ENCODE measurements around the gene OGG1.

Gene OGG1

GRCh38 chr3:9787714-9788113 is 38.0 kb downstream of the OGG1 start:
- DNase-seq = no peak

GRCh38 chr3:9791127-9791526 is 41.4 kb downstream of the OGG1 start:
- DNase-seq = no peak

DNA sequence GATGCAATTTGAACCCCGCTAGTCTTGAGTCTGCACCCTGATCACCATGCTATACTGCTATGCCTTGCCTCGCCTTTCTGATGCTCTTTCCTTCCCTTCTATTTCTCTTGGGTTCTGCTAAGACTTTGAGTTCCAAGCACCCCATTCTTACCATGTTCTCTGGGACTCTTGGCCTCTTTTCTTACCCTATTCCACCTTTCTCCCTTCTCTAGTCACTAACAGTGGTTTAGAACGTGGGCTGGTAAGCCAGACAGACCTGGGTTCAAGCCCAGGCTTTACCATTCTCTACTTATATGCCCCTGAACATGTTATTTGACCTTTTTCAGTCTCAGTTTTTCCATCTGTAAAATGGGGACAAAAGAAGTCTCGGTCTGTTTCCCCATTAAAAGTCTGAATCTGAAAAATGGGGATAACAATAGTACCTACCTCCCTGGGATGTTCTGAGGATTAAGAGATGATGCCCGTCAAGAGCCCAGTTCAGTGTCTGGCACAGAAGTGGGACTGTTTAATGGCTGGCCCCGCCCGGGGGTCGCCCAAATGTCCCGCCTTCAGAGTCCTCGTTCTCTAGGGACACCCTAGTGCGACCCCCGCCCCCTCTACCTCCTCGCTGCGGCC is 42.1 kb downstream of the OGG1 start:
- DNase-seq = no peak

GRCh38 chr3:9792405-9793160 is 42.8 kb downstream of the OGG1 start, which contains the start of the genes ARPC4 and TADA3:
ARPC4 (plus strand) TSS chr3:9793082; CDS start chr3:9793122, 40 bp downstream.
TADA3 (minus strand) TSS chr3:9792473; CDS start chr3:9791466, 1,007 bp downstream.
- peak; percentile 91 for DNase-seq

- no peak for DNase-seq
Observed at GRCh38 chr3:9793161-9793781, 43.5 kb downstream of the OGG1 start.

GRCh38 chr3:9794400-9794799 is 44.6 kb downstream of the OGG1 start:
- no peak for DNase-seq

GRCh38 chr3:9795207-9795606 is 45.5 kb downstream of the OGG1 start:
- no peak for DNase-seq

DNA sequence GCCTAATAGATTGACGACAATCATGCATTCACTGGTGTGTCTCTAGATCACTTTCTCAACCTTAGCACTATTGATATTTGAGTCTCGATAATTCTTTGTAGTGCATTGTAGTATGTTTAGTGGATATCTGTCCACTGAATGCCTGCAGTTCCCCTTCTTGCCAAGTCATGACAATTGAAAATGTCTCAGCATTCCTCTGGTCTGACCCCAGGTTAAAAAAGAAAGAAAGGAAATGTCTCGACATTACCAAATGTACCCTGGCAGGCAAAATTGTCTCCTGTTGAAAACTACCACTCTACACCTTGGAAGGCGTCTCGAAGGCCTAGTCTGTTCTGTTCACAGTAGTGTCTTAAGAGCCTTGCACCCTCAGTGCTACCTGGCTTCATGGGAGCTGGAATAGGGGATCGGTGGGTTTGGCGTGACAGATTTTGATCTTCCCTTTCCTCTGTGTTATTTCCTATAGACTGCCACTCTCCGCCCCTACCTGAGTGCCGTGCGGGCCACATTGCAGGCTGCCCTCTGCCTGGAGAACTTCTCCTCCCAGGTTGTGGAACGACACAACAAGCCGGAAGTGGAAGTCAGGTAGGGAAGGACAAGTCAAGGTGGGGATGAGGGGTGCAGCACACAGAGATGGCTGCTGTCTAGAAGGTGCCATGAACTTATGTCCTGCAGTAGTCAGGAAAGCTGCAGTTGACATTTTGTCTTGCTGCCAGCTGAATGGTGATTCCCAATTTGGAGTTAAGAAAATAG is 47.6 kb downstream of the OGG1 start:
- DNase-seq = no peak

DNA sequence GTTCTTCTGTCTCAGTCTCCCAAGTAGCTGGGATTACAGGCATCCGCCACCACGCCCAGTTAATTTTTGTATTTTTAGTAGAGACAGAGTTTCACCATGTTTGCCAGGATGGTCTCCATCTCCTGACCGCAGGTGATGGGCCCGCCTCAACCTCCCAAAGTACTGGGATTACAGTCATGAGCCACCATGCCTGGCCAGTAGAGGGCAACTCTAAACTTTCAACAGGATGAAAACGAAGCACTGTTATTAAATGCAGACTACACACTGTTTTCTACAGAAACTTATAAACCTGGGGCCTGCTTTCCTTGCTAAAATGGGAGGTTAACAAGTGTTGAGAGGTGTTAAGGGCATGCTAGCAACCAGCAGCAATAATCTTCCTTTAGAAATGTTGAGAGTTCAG is 50.8 kb downstream of the OGG1 start:
- DNase-seq = no peak

- DNase-seq = no peak
Observed at GRCh38 chr3:9803494-9803893, 53.7 kb downstream of the OGG1 start.

GRCh38 chr3:9804996-9805395 is 55.2 kb downstream of the OGG1 start:
- DNase-seq = no peak

GRCh38 chr3:9806137-9806536 is 56.4 kb downstream of the OGG1 start:
- no peak for DNase-seq
